ENCODE measurements around the gene ATP2C2.
"Not testable (repeated sequence)": the region's sequence is repeated elsewhere in the genome, so short reads cannot be mapped to it uniquely, and the experiment has no call there.

ATP2C2 gene

GRCh38 chr16:84329016-84329415, 39.3 kb upstream of the ATP2C2 start:
- DNase-seq (ENCODE audit: insufficient read length, low spot score), result no peak
- TF ChIP-seq TAF1 (IDR thresholded peaks at IDR 0.05; ENCODE audit: low read depth, low read length), result no peak
- FAIRE-seq, result no peak

- no peak for DNase-seq (ENCODE audit: insufficient read length, low spot score)
- TF ChIP-seq PAX5 (IDR thresholded peaks at IDR 0.05; ENCODE audit: insufficient read depth, low read length, severe bottlenecking), result no peak
- TF ChIP-seq TAF1 (IDR thresholded peaks at IDR 0.05; ENCODE audit: low read depth, low read length), result no peak
- no peak for TF ChIP-seq POU2F2 (IDR thresholded peaks at IDR 0.05; ENCODE audit: low read depth, low read length)
- TF ChIP-seq POLR2A (IDR thresholded peaks at IDR 0.05; ENCODE audit: low read depth, low read length), result no peak
- TF ChIP-seq SPI1 (IDR thresholded peaks at IDR 0.05; ENCODE audit: low read depth, low read length), result no peak
- no peak for TF ChIP-seq POLR2AphosphoS5 (IDR thresholded peaks at IDR 0.05; ENCODE audit: low read depth, low read length)
- FAIRE-seq, result no peak
Measured at GRCh38 chr16:84329843-84330684, 38.3 kb upstream of the ATP2C2 start.

- TF ChIP-seq PAX5 (IDR thresholded peaks at IDR 0.05; ENCODE audit: insufficient read depth, low read length, severe bottlenecking), result no peak
- TF ChIP-seq POLR2A (IDR thresholded peaks at IDR 0.05; ENCODE audit: low read depth, low read length), result no peak
- FAIRE-seq (no peak), DNase-seq (ENCODE audit: insufficient read length, low spot score) (no peak)
Measured at GRCh38 chr16:84330685-84331050, 37.7 kb upstream of the ATP2C2 start.

GRCh38 chr16:84331998-84332780, 36.1 kb upstream of the ATP2C2 start:
- DNase-seq (ENCODE audit: insufficient read length, low spot score), result no peak
- no peak for FAIRE-seq
- TF ChIP-seq TAF1 (IDR thresholded peaks at IDR 0.05; ENCODE audit: low read depth, low read length) (no peak), POLR2A (IDR thresholded peaks at IDR 0.05; ENCODE audit: low read depth, low read length) (no peak), POU2F2 (IDR thresholded peaks at IDR 0.05; ENCODE audit: low read depth, low read length) (no peak), SPI1 (IDR thresholded peaks at IDR 0.05; ENCODE audit: low read depth, low read length) (no peak), POLR2AphosphoS5 (IDR thresholded peaks at IDR 0.05; ENCODE audit: low read depth, low read length) (no peak), PAX5 (IDR thresholded peaks at IDR 0.05; ENCODE audit: insufficient read depth, low read length, severe bottlenecking) (no peak)

GRCh38 chr16:84332975-84333684, 35.2 kb upstream of the ATP2C2 start:
- no peak for DNase-seq (ENCODE audit: insufficient read length, low spot score)
- FAIRE-seq, result no peak
- TF ChIP-seq SPI1 (IDR thresholded peaks at IDR 0.05; ENCODE audit: low read depth, low read length) (no peak), TAF1 (IDR thresholded peaks at IDR 0.05; ENCODE audit: low read depth, low read length) (no peak), PAX5 (IDR thresholded peaks at IDR 0.05; ENCODE audit: insufficient read depth, low read length, severe bottlenecking) (no peak), POLR2AphosphoS5 (IDR thresholded peaks at IDR 0.05; ENCODE audit: low read depth, low read length) (no peak), POU2F2 (IDR thresholded peaks at IDR 0.05; ENCODE audit: low read depth, low read length) (no peak), POLR2A (IDR thresholded peaks at IDR 0.05; ENCODE audit: low read depth, low read length) (no peak)

GRCh38 chr16:84334058-84334457, 34.3 kb upstream of the ATP2C2 start:
- FAIRE-seq (no peak), DNase-seq (ENCODE audit: insufficient read length, low spot score) (no peak)
- TF ChIP-seq POLR2A (IDR thresholded peaks at IDR 0.05; ENCODE audit: low read depth, low read length) (no peak), TAF1 (IDR thresholded peaks at IDR 0.05; ENCODE audit: low read depth, low read length) (no peak), POU2F2 (IDR thresholded peaks at IDR 0.05; ENCODE audit: low read depth, low read length) (no peak), PAX5 (IDR thresholded peaks at IDR 0.05; ENCODE audit: insufficient read depth, low read length, severe bottlenecking) (no peak), POLR2AphosphoS5 (IDR thresholded peaks at IDR 0.05; ENCODE audit: low read depth, low read length) (no peak), SPI1 (IDR thresholded peaks at IDR 0.05; ENCODE audit: low read depth, low read length) (no peak)

GRCh38 chr16:84334482-84334881, 33.9 kb upstream of the ATP2C2 start:
- no peak for DNase-seq (ENCODE audit: insufficient read length, low spot score)
- FAIRE-seq, result no peak
- TF ChIP-seq SPI1 (IDR thresholded peaks at IDR 0.05; ENCODE audit: low read depth, low read length) (no peak), POLR2A (IDR thresholded peaks at IDR 0.05; ENCODE audit: low read depth, low read length) (no peak), TAF1 (IDR thresholded peaks at IDR 0.05; ENCODE audit: low read depth, low read length) (no peak), POLR2AphosphoS5 (IDR thresholded peaks at IDR 0.05; ENCODE audit: low read depth, low read length) (no peak), POU2F2 (IDR thresholded peaks at IDR 0.05; ENCODE audit: low read depth, low read length) (no peak), PAX5 (IDR thresholded peaks at IDR 0.05; ENCODE audit: insufficient read depth, low read length, severe bottlenecking) (no peak)

GRCh38 chr16:84337236-84337635, 31.1 kb upstream of the ATP2C2 start:
- not testable (repeated sequence) for FAIRE-seq; DNase-seq (ENCODE audit: insufficient read length, low spot score)

- TF ChIP-seq TAF1 (IDR thresholded peaks at IDR 0.05; ENCODE audit: low read depth, low read length) (no peak), POLR2AphosphoS5 (IDR thresholded peaks at IDR 0.05; ENCODE audit: low read depth, low read length) (no peak), SPI1 (IDR thresholded peaks at IDR 0.05; ENCODE audit: low read depth, low read length) (no peak), PAX5 (IDR thresholded peaks at IDR 0.05; ENCODE audit: insufficient read depth, low read length, severe bottlenecking) (no peak)
- DNase-seq (ENCODE audit: insufficient read length, low spot score) (no peak), FAIRE-seq (no peak)
Measured at GRCh38 chr16:84339311-84339710, 29.0 kb upstream of the ATP2C2 start.

GRCh38 chr16:84339766-84340165, 28.6 kb upstream of the ATP2C2 start:
- DNase-seq (ENCODE audit: insufficient read length, low spot score) (no peak), FAIRE-seq (no peak)
- TF ChIP-seq PAX5 (IDR thresholded peaks at IDR 0.05; ENCODE audit: insufficient read depth, low read length, severe bottlenecking) (no peak), SPI1 (IDR thresholded peaks at IDR 0.05; ENCODE audit: low read depth, low read length) (no peak), POLR2A (IDR thresholded peaks at IDR 0.05; ENCODE audit: low read depth, low read length) (no peak), TAF1 (IDR thresholded peaks at IDR 0.05; ENCODE audit: low read depth, low read length) (no peak), POU2F2 (IDR thresholded peaks at IDR 0.05; ENCODE audit: low read depth, low read length) (no peak), POLR2AphosphoS5 (IDR thresholded peaks at IDR 0.05; ENCODE audit: low read depth, low read length) (no peak)
